DMS53 (cell line): Measurements from ENCODE around the gene ADAMTSL1.

Source experiments
- DNase-seq: peaks from one replicate; lab custom pipeline; 2025; lab: John Stamatoyannopoulos, UW

ADAMTSL1 gene

DNA sequence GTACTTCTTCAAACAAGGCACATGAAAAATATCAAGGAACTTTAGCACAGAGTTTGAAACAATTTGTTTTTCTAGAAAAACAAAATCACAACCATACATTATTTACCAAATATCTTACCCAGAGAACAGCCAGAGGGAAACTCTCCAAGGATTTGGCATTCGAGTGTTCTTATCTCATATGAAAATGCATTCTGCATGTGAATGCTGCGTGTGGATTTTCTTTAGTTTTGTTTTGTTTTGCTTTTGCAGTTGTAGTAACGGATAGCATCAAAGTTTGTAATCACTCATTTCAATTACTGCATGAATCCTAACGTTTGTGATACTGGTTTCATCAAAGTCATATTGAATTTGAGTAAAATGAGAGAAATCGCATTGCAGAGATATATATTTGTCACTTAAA is 28.0 kb downstream of the ADAMTSL1 start:
- DNase-seq = no peak

DNA sequence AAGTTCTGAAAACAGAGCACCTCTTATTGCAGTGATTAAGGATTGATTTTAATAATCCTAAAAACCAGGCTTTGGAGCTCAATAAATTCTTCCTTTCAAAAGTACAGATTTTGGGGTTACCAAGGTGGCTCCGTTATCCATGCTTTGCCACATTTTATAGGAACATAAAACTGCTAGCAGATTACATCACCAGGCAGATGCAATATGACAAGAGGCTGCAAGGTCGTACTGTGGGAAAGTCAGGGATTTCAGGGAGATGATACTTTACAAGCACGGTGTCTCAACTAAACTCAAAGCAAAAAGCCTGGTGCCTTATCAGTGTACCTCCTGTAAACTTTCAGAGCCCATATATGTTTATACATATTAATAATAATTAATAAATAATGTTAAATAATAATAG is 28.6 kb downstream of the ADAMTSL1 start:
- DNase-seq = no peak

DNA sequence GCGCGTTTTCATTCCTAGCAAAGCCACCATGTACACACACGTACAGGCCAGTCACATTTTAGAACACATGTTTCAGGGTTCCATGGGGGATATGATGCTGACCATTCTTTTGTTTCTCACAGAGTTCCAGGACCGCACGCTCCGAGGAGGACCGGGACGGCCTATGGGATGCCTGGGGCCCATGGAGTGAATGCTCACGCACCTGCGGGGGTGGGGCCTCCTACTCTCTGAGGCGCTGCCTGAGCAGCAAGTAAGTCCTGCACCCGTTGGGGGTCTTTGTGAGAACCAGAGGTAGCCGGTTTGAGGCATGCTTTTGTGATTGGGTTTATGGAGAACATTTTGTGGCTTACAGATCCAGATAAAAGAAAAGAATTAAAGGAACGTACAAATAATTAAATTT is 30.8 kb downstream of the ADAMTSL1 start:
- no peak for DNase-seq

DNA sequence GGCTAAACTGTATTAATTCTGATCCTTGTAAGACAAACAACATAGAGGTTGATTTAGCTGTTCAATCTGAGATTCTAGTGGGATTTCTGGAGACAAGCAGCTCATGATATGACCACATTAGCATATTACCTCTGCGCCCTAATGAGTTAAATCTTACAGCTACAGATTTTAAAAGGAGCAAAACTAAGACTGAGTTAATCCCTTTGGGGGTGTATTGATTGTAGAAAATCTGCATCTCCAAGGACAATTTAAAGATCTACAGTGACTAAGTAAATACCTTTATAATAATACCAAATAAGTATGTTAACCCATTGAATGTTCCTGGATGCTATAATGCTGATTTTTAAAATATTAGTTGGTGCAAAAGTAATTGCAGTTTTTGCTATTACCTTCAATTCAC is 33.2 kb downstream of the ADAMTSL1 start:
- no peak for DNase-seq

DNA sequence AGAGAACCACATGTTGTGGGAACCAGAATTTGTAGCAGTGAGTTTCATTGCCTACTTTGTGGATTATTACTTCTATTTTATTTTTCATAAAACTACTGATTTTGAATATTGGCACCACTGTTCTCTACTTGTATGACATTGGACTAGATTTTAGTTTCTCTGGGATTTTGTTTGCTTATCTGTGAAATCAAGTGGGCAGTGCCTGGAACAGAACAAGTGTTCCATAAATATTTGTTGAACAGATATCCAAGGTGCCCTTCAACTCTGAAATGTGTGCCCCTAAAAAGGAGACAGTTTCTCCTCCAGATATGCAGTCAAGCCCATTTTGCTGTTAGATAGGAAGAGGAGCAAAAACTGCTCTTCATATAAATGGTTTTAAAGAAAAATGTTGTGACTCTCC is 42.6 kb downstream of the ADAMTSL1 start:
- no peak for DNase-seq

DNA sequence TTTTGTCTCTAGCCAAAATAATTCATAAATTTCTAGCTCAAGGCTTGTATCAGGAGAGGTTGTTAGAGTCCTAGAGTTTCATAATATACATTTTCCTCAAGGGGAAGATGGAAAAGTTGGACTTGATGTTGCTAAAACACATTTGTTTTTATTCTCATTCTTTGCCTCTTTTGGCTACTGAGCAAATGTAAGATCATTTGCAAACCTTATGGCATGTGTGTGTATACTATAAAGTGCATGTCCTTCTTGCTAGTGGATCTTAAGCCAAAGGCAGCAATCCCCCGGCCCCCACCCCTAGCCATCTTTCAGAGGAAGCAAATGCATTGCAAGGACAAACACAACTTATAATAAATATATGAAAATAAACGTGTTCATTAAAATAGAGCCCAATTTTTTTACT is 43.0 kb downstream of the ADAMTSL1 start:
- DNase-seq = no peak

DNA sequence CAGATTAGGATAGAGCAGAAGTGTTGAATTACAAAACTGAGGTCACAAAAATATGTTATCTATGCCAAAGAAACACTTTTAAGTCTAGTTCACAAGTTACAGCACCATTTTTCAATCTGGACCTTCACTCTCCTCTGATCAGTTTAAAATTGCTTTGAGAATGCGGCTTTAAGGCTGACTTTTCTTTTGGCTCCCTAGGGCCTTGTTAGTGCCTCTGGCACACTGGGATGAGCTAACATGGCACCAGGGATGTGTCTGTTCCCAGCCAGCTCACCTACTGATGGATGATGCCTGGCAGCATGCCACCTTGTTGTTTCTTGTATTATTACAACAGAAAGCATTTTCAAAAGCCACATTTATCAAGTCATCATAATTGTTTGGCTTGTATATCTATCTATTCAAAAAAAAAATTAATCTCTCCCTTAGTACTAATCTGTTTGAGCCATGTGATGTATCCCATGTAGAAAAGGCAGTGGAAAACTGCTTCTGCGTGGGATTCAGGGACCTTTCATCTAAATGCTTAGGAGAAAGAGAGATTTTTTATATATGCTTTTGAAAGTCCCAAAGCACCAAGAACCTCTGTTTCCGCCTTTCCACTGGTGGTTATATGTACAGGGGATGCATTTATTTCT is 46.6 kb downstream of the ADAMTSL1 start:
- DNase-seq = no peak

DNA sequence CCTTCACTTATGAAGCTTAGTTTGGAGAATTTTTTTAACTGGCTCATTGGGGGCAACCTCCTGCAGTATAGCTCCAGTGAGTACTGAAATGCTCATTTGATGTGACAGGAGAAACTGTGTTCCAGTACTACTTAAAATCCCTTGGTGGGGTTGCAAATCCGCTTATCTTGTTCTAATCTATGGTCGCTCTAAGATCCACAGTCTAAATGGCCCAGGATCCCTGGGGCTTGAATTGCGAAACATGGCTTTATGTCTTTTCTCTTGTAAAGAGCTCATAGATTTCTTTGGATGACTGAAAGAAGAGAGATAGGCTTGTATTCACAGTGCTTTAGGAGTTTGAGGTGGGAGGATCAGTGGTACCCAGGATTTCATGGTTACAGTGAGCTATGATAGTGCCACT is 52.7 kb downstream of the ADAMTSL1 start:
- no peak for DNase-seq

DNA sequence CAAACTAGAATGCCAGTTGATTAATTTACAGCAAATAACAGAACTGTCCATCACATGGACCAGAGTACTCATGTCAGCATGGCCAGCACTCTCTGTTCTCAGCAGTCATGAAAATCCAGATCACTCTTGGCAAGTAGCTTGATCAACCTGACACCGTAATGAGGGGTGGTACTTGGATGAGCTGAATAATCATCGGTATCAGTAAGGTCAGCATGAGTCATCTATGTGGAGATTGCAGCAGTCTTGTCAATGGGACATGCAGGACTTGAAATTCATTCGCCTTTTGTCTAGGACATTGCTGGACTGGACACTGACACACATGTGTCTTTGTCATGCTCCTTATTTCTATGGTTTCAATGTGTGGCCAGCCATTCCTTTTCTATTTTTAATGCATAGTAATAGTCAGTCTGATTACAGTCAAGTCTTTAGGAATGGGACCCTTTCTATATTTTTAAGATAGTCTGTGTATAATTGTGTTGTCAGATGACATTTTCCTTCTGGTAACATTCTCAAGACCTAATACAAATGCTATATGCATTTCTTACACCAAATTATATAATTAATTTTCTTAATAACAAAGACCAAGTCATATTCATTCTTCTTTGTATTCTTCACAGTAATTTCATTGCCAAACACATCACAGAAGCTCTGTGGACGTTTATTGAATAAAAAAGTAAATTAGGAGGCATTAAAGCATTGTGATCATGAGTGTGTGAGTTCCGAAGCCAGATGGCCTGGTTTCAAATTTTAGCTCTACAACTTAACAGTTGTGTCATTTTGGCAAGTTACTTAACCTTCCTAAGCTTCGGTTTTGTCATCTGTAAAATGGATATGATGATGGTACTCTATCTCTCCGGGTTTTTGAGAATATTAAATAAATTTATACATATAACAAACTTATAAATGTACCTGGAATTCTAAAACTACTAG is 57.4 kb downstream of the ADAMTSL1 start:
- no peak for DNase-seq

DNA sequence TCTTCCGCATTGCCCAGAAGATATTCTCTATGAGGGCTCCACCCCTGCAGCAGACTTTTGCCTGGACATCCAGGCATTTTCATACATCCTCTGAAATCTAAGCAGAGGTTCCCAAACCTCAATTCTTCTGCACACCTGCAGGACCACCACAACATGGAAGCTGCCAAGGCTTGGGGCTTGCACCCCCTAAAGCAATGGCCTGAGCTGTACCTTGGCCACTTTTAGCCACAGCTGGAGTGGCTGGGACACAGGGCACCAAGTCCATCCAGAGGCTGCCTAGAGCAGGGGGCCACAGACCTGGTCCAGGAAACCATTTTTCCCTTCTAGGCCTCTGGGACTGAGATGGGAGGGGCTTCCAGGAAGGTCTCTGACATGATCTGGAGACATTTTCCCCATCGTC is 60.7 kb downstream of the ADAMTSL1 start:
- DNase-seq = peak; percentile 4

DNA sequence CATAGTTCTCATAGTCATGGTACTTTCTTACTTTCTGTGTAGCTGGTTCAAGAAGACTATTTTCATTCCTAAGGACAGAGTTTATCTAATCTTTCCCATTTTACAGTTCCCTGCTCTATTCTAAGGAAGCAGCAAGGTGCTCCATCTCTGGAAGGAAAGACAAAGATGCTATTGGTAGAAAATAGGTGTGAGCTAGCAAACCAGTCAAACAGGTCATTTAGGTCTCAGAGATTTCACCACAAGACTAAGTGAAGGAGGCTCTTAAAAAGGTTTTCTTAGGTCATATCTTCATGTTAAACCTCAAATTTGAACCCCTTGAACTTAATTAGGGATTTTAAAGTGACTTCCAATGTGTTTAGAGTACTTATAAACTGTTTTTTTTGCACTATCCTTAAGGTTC is 62.6 kb downstream of the ADAMTSL1 start:
- DNase-seq = no peak

DNA sequence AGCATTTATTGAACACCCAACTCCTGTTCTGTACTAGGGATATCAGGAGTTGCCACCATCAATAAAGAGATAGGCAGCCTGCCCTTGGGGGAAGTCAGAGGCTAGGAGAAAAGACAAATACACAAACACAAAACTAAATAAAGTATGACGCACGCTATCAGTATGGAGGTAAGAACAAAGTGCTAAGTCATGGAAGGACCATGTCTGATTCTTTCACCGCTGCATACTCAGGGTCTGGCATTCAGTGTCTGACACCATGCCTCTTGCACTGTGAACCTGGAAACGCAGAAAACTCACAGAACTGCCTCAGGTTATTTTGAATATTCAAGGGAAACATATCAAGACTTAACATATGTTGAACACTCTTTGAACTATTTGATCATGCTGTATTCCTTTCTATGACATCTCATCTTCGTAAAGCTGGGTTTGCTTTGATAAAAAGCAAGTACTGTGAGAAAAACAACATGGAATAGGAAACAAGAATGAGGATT is 65.3 kb downstream of the ADAMTSL1 start:
- no peak for DNase-seq

DNA sequence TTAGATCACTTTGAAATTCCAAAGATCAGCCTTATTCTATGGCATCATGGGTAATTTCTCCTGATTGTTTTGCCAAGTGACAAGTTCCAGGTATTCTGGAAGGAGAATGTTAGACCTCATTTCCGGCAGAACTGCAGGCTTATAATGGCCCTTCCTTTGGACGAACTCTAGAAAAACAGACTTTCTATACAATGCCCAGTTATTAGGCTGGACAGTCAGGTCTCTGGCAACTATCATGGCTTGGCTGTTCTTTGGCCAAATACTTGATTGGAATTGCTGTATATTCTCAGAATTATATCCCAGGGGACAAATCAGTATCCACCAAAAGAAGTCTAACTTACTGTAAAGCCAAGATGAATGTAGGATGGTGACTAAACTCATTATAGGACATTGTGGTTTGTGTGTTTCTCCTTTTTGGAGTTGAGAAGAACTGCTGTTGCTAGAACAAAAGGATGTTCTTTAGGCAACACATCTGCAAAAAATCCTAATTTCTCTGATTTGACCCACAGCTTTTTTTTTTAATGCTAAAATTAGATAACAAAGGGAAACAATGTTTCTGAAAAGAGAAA is 69.0 kb downstream of the ADAMTSL1 start:
- DNase-seq = no peak

DNA sequence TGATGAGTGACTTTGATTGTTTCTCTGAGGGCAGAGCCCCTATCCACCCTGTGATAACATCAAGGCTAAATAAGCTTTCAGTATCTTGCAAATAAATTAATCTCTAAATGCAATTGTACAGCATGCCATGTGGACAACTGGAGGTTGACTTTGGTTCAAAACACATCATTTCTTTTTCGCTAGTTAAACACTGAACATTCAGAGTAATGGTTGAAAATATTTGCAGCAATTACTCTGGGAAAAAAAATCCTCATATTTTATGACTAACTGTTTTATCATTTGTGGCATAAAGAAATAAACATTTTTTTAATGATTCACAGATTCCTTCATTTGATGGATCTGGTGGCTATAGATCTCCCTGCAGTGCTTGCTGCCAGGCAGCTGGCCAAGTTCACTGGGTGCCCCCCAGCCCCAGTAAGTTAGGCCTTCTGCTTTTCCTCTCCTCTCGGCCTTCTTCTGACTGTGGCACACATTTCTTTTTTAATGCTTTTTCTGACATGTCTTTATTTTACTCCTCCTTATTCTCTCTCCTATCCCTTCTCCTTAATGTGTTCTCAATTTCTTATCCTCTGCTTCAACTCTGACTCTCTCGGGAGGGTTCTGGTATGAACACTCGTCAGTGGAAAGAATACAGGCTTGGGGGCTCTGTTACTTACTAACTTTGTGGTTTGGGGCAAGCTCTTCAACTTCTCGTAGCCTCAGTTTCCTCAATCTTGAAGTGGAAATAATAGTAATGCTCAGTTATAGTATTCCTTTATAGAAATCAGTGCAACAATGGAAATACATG is 69.6 kb downstream of the ADAMTSL1 start:
- DNase-seq = no peak

DNA sequence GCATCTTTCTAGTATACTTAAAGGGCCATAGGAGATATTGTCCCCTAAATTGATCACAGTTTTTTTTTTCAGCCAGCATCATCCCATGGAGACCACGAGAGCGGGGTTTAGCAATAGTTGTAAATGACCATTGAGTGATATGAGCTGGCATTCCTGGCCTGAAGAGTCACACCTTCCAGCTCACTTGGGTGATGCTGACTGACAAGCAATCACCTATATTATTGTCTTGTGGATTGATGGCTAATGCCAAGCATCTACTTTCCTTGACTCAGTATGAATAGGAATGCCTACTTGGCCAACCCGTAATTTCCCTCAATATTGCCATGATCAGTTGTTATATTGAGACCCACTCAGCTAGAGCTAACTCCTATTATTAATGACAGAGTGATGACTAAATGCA is 70.5 kb downstream of the ADAMTSL1 start:
- DNase-seq = no peak

DNA sequence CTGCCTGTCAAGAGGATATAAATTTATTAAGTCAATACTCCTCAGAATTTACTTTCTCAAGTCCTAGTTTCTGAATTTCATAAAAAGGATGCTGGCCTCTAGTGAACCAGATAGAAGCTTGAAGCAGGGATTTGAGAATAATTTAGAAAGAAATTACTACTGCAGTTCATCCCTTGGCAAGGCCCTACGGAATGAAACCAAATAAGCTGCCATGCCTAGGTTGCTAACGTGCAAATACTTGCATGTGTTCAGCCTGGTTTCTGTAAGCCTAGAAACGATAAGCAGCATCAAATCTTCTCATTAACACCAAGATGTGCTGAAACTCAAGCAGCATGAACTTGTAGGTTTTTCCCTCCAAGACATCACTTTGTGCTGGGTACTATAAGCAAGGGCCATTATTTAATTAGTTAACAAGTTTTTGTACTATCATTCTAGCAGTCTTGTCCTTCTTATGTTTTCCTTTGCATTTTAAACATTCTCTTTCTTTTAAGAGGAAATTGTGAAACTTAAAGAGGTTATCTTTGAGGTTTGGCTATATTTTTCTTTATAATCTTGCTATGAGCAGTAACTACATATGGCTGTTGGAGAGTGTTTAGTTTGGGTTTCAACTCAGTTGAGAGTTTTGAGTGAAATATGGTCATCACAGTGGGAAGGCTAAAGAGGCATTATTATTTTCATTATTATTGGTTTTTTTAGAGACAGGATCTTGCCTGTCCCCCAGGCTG is 71.8 kb downstream of the ADAMTSL1 start:
- no peak for DNase-seq

DNA sequence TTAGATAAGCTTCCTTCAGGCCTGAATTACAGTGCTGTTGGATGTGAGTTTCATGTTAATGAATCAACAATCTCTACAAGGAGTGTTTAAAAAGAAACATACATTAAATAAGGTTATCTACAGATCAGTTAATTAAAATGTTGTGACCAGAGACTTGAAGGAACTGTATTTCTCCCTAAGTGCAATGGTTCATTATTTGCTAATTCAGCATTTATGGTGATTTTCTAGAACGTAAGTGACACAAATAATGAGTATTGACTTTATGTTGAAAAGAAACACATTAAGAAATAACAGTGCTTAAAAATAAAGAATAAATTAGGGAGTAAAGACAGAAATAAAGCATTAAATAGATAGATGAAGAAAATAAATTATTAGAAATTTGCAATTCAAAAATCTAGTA is 74.5 kb downstream of the ADAMTSL1 start:
- no peak for DNase-seq

DNA sequence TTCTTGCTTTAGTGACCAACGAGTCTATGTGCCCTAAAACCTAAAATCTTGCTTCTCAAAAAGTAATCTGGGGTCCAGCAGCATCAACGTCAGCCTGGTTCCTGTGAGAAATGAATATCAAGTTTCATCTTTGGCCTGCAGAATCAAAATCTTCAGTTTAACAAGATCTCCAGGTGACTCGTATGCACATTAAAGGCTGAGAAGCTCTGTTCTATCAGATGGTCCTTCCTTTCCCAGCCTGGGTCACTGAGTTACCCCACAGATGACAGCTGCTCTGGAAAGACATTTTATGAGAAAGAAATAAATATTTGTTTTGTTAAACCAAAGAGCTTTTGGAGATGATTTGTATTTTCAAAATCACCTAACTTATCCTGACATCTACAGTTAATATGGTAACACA is 75.8 kb downstream of the ADAMTSL1 start:
- DNase-seq = peak; percentile 4

DNA sequence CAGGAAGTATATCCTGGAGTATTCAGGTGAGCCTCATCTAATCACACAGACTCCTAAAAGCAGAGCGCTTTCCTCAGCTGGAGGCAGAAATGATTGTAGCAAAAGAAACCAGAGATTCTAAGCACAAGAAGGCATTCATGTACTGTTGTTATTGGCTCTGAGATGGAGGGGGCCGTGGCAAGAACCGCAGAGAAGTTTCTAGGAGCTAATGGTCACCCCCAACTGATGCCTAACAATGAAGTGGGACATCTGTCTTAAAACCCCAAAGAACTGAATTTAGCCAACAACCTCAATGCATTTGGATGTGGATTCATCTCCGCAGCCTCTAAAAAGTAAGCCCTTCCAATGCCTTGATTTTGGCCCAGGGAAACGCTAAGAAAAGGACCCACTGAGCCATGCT is 76.3 kb downstream of the ADAMTSL1 start:
- DNase-seq = no peak

DNA sequence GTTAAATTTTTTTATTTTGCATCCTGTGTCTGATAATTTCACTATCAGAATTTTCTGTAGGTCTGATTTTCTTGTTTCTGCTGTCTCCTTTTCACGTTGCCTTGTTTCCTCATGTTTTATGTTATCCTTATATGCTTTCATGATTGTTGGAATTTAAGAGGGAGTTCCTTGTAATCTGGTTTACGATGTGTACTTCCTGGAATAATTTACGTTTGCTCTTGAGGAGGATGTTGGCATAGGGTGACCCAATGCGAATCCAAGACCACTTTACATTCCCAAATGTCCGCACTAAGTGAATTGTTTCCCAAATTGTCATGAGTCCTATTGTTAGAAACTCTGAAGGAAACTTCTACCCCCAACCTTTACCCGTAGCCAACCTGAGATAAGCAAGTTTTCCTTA is 80.3 kb downstream of the ADAMTSL1 start:
- DNase-seq = no peak

DNA sequence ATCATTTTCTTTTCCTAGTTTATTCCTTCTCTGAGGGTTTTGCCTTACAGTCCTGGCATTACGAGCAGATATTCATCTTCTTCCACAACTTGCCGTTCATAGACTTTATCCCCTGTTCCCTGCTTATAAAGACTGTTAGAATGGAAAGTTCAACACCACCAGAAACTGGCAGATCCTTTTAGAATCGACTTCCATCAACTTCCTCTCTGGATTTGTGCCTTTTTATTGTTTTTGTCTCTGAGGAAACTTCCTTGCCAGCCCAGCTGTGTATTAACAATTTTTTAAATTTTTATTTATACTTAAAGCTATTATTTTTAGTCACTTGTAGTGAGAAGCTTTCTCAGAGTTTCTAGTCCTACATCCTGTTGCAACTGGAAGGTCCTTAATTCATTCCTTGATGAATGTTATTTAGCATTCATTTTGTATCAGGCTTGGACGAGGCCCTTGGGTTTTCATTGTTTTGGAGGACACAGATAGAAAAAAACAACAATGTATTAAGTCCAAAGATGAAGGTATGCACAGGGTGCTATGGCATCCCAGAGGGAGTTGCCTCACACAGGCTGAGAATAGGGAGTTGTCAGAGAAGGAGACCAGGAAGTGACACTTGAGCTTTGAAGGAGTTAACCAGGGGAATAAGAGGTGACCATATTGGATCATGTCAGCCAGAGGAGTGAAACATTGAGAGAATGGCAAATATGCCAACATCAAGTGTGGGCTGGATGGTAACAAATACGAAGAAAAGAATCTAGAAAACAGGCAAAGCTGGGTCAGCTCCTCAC is 81.3 kb downstream of the ADAMTSL1 start:
- DNase-seq = no peak
